ENCODE data around the gene CDKN2B. TPM values are rescaled to one million over a fixed set of nuclear protein-coding genes. Genes with fewer than 3 reads are reported as not detected.

Gene CDKN2B
- total RNA-seq, 1 experiment from 2014 or later = not detected

DNA sequence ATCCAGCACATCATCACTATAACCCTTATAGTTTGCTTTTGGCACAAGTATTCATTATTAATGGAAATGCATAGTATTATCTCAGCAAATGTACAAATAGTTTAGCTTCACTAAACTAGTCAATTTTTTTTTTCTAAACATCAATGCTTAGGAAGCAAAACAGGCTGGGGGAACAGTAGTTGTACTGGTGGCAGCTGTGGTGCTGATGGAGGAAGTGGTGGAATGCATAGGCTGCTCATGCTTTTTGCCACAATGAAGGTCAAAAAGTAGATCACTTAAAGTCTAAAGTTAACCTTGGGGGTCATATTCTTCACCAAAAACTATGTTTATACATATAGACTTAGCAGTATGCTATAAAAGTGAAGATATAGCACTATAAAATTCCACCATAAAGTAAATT is 36.3 kb upstream of the CDKN2B start:
- TF ChIP-seq, protein P1, sequence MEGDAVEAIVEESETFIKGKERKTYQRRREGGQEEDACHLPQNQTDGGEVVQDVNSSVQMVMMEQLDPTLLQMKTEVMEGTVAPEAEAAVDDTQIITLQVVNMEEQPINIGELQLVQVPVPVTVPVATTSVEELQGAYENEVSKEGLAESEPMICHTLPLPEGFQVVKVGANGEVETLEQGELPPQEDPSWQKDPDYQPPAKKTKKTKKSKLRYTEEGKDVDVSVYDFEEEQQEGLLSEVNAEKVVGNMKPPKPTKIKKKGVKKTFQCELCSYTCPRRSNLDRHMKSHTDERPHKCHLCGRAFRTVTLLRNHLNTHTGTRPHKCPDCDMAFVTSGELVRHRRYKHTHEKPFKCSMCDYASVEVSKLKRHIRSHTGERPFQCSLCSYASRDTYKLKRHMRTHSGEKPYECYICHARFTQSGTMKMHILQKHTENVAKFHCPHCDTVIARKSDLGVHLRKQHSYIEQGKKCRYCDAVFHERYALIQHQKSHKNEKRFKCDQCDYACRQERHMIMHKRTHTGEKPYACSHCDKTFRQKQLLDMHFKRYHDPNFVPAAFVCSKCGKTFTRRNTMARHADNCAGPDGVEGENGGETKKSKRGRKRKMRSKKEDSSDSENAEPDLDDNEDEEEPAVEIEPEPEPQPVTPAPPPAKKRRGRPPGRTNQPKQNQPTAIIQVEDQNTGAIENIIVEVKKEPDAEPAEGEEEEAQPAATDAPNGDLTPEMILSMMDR (IDR thresholded peaks at IDR 0.05; ENCODE audit: unreplicated experiment) = no peak
- ChIA-PET CTCF (no interaction called here), POLR2A (no interaction called here)
- no peak for DNase-seq (ENCODE audit: unreplicated experiment)
- Mint-ChIP-seq H3K27ac (ENCODE audit: low read depth, unreplicated experiment) (no peak overlapping the region), H3K4me1 (ENCODE audit: insufficient read depth, unreplicated experiment) (no peaks in the 10 kb centered on the region), H3K4me3 (ENCODE audit: unreplicated experiment) (no peak overlapping the region), H3K9me3 (ENCODE audit: unreplicated experiment) (no peaks in the 10 kb centered on the region), H3K36me3 (ENCODE audit: insufficient read depth, unreplicated experiment) (no peaks in the 10 kb centered on the region), H3K27me3 (ENCODE audit: insufficient read depth, unreplicated experiment) (no peaks in the 10 kb centered on the region)
- BruUV-seq (replicated peaks) = no TSS peak
- intact Hi-C loops (cut with micrococcal nuclease) = no loop called here

DNA sequence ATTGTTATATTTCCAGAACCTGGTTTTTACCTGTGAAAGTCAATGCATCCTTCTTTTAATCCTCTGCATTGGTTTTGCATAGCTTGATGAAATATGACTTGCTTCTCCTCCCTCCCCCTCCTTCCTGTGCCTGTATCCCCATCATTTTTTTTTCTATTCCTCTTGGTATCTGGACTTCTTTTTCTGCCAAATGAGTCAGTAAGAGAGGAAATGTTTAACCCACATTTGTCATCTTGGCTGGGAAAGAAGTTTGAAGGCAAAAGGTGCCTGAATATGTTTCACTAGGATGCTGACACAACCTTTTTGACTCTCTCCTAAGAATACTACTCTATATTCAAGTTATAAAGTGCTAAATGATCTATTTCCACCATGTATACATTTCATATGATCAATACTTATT is 35.5 kb upstream of the CDKN2B start:
- intact Hi-C loops (cut with micrococcal nuclease) = no loop called here
- ChIA-PET CTCF (no interaction called here), POLR2A (no interaction called here)
- Mint-ChIP-seq H3K27me3 (ENCODE audit: insufficient read depth, unreplicated experiment) (no peaks in the 10 kb centered on the region), H3K36me3 (ENCODE audit: insufficient read depth, unreplicated experiment) (no peaks in the 10 kb centered on the region), H3K4me1 (ENCODE audit: insufficient read depth, unreplicated experiment) (no peaks in the 10 kb centered on the region), H3K9me3 (ENCODE audit: unreplicated experiment) (no peaks in the 10 kb centered on the region), H3K27ac (ENCODE audit: low read depth, unreplicated experiment) (no peak overlapping the region), H3K4me3 (ENCODE audit: unreplicated experiment) (no peak overlapping the region)
- no TSS peak for BruUV-seq (replicated peaks)
- TF ChIP-seq, protein P1 (IDR thresholded peaks at IDR 0.05; ENCODE audit: unreplicated experiment) = no peak
- DNase-seq (ENCODE audit: unreplicated experiment) = no peak

DNA sequence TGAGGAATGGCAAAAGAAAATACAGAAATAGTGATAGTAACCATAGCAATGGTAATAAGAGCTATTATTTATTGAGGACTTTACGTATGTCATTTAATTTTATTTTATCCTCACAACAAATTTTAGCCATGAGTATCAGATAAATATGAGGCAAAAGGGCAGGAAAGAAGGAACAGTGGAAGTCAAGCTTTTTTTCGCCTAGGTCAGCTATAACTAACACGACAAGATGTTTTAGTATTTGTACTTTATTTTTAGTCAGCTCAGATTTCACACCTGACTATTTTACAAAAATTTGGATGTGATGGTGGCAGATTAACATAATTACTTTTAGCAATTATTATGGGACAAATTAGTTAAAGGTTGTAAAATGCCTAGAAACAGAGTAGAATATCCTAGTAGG is 34.8 kb upstream of the CDKN2B start:
- Mint-ChIP-seq H3K9me3 (ENCODE audit: unreplicated experiment) (no peaks in the 10 kb centered on the region), H3K4me1 (ENCODE audit: insufficient read depth, unreplicated experiment) (no peaks in the 10 kb centered on the region), H3K4me3 (ENCODE audit: unreplicated experiment) (no peak overlapping the region), H3K27ac (ENCODE audit: low read depth, unreplicated experiment) (no peak overlapping the region), H3K36me3 (ENCODE audit: insufficient read depth, unreplicated experiment) (no peaks in the 10 kb centered on the region), H3K27me3 (ENCODE audit: insufficient read depth, unreplicated experiment) (no peaks in the 10 kb centered on the region)
- intact Hi-C loops (cut with micrococcal nuclease) = no loop called here
- TF ChIP-seq, protein P1 (IDR thresholded peaks at IDR 0.05; ENCODE audit: unreplicated experiment) = no peak
- no TSS peak for BruUV-seq (replicated peaks)
- no peak for DNase-seq (ENCODE audit: unreplicated experiment)
- ChIA-PET CTCF (no interaction called here), POLR2A (no interaction called here)

DNA sequence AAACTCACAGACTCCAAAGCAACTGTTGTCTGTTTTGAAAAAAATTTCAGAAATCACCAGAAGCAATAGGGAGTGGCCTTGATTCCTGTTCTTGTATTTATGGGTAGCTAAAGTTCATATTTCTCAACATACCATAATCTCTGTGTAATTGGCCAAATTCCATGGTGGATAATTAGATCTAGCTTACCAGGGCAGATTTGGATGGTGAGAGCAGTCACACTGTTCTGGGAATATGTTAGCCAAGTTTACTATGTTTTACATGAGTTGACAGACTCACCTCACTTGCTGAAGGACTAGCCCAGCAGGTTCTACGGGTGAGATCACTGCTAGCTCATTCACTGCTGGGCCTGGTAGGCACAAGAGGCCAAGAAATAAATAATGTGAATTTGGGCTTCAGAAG is 32.7 kb upstream of the CDKN2B start:
- intact Hi-C loops (cut with micrococcal nuclease) = no loop called here
- ChIA-PET POLR2A (no interaction called here), CTCF (no interaction called here)
- Mint-ChIP-seq H3K9me3 (ENCODE audit: unreplicated experiment) (no peaks in the 10 kb centered on the region), H3K36me3 (ENCODE audit: insufficient read depth, unreplicated experiment) (no peaks in the 10 kb centered on the region), H3K27ac (ENCODE audit: low read depth, unreplicated experiment) (no peak overlapping the region), H3K27me3 (ENCODE audit: insufficient read depth, unreplicated experiment) (no peaks in the 10 kb centered on the region), H3K4me3 (ENCODE audit: unreplicated experiment) (no peak overlapping the region), H3K4me1 (ENCODE audit: insufficient read depth, unreplicated experiment) (no peaks in the 10 kb centered on the region)
- no TSS peak for BruUV-seq (replicated peaks)
- TF ChIP-seq, protein P1 (IDR thresholded peaks at IDR 0.05; ENCODE audit: unreplicated experiment) = no peak
- no peak for DNase-seq (ENCODE audit: unreplicated experiment)
